SK-MEL-5 (cell line): ENCODE measurements around the gene POLA1. TPM values are rescaled to one million over a fixed set of nuclear protein-coding genes. Genes with fewer than 3 reads are reported as not detected.

Source experiments
- DNase-seq: peaks from one replicate; pipeline ENCODE4 v3.0.0-alpha.2; 2016; ENCODE audit warnings: low read depth, low spot score
- in situ Hi-C: cut with HindIII; loops from 2 replicates; pipeline ENCODE4 v1.10.0; 2016; ENCODE audit warnings: low sequenced_read_pairs, high pct_unique_total_duplicates, low pct_unique_long_range_greater_than_20kb
- total RNA-seq: library from RNA; depleted of rRNA; stranded (reverse); fragments of >200 nt; shearing (Covaris generic); gene quantifications from 2 replicates; pipeline ENCODE4 v1.2.3, GENCODE V29; 2014

The POLA1 gene
- total RNA-seq, 1 experiment from 2014 or later, result 18.0 TPM

GRCh38 chrX:24902806-24903205 lies 209.1 kb downstream of the POLA1 start:
- no peak for DNase-seq
- in situ Hi-C loops, result no loop called here

GRCh38 chrX:24918715-24919114 lies 225.0 kb downstream of the POLA1 start:
- in situ Hi-C loops, result no loop called here

GRCh38 chrX:24920769-24921168 lies 227.1 kb downstream of the POLA1 start:
- in situ Hi-C loops, result no loop called here
- no peak for DNase-seq

More at GRCh38 chrX:24918715-24919114, 225.0 kb downstream of the POLA1 start:
- DNase-seq, result no peak

GRCh38 chrX:24925430-24925829 lies 231.7 kb downstream of the POLA1 start:
- no peak for DNase-seq
- in situ Hi-C loops, result no loop called here

- DNase-seq, result no peak
- in situ Hi-C loops, result no loop called here
These were observed 233.7 kb downstream of the POLA1 start for GRCh38 chrX:24927372-24927771.

GRCh38 chrX:24928114-24928513 lies 234.4 kb downstream of the POLA1 start:
- no peak for DNase-seq
- in situ Hi-C loops, result no loop called here

GRCh38 chrX:24934279-24934678 lies 240.6 kb downstream of the POLA1 start:
- in situ Hi-C loops, result no loop called here
- no peak for DNase-seq

- in situ Hi-C loops, result no loop called here
These were observed 251.3 kb downstream of the POLA1 start for GRCh38 chrX:24945009-24945408.

GRCh38 chrX:24946369-24946768 lies 252.7 kb downstream of the POLA1 start:
- no peak for DNase-seq
- in situ Hi-C loops, result no loop called here

More at GRCh38 chrX:24945009-24945408, 251.3 kb downstream of the POLA1 start:
- DNase-seq, result no peak

- no peak for DNase-seq
- in situ Hi-C loops, result no loop called here
These were observed 261.0 kb downstream of the POLA1 start for GRCh38 chrX:24954732-24955131.

- DNase-seq, result no peak
- in situ Hi-C loops, result no loop called here
These were observed 261.7 kb downstream of the POLA1 start for GRCh38 chrX:24955372-24955930.

- no peak for DNase-seq
- in situ Hi-C loops, result no loop called here
These were observed 263.1 kb downstream of the POLA1 start for GRCh38 chrX:24956828-24957227.

GRCh38 chrX:24961809-24962208 lies 268.1 kb downstream of the POLA1 start:
- in situ Hi-C loops, result no loop called here
- DNase-seq, result no peak

GRCh38 chrX:24963823-24964222 lies 270.1 kb downstream of the POLA1 start:
- DNase-seq, result no peak
- in situ Hi-C loops, result no loop called here

GRCh38 chrX:24965372-24965771 lies 271.7 kb downstream of the POLA1 start:
- DNase-seq, result no peak
- in situ Hi-C loops, result no loop called here

GRCh38 chrX:24969812-24970211 lies 276.1 kb downstream of the POLA1 start:
- DNase-seq, result no peak
- in situ Hi-C loops, result no loop called here

GRCh38 chrX:24979081-24979480 lies 285.4 kb downstream of the POLA1 start:
- in situ Hi-C loops, result no loop called here
- DNase-seq, result no peak

- in situ Hi-C loops, result no loop called here
- no peak for DNase-seq
These were observed 287.3 kb downstream of the POLA1 start for GRCh38 chrX:24981030-24981429.

- DNase-seq, result no peak
- in situ Hi-C loops, result no loop called here
These were observed 288.7 kb downstream of the POLA1 start for GRCh38 chrX:24982306-24982965.
